Measurements from ENCODE around the gene ELAVL1.

Gene ELAVL1

DNA sequence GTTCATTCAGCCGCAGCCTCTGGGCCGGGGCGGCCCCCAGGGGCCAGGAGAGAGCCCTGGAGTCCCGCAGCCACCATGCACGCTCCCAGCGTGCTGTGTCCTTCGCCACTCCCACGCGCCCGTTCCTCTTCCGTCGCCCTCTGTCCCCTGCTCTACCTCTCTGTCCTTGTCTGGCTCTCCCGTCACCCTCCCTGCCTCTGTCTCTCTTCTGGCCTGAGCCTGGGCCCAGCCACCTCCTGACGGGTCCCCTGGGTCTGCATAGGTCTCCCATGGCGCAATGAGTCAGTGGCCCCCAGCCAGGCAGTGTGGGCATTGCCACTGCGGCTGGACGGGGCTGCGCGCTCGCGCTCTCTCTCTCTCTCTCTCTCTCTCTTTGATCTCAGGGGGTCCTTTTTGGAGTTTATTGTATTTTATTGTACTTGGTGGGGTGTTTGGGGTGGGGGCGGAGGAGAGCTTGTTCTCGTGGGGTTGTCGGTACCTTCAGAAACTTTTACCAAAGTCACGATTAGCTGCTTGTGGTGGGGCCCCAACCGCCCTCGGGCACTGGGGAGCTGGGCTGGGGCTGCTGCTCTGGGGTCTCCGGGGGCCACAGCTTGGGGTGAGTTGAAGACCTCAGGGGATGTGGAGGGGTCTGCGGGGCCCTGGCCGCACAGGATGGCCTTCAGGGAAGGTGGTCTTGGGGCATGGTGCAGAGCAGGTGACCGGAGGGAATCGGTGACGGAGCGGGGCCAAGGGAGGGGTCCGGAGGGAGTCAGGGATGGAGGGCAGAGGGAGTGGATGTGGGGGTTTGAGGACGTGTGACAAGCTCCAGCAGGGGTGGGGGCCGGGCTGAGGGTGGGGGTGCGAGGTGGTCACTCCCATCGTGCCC, 92.5 kb downstream of the ELAVL1 start:
- DNase-seq (ENCODE audit: low read depth in 2 of 2, low spot score in 1 of 2): no peak

DNA sequence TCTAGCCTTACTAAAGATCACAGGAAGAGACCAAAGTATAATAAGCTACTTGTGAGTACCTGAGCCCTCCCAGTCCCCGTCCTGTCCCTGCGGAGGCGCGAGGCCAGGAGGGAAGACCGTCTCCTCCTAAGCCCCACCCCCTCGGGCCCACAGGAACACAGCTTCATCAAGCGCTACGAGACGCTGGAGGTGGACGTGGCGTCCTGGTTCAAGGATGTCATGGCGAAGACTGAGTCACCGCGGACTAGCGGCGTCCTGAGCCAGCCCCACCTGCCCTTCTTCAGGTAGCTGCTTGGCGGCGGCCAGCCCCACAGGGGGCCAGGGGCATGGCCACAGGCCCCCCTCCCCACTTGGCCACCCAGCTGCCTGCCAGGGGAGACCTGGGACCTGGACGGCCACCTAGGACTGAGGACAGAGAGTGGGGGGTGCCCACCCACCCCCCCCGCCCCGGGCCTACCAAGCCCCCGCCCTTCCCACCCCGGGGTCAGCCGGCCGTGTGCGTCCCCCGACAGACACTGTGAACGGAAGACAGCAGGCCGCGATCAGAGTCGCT, 93.2 kb downstream of the ELAVL1 start:
- no peak for DNase-seq (ENCODE audit: low read depth in 2 of 2, low spot score in 1 of 2)

DNA sequence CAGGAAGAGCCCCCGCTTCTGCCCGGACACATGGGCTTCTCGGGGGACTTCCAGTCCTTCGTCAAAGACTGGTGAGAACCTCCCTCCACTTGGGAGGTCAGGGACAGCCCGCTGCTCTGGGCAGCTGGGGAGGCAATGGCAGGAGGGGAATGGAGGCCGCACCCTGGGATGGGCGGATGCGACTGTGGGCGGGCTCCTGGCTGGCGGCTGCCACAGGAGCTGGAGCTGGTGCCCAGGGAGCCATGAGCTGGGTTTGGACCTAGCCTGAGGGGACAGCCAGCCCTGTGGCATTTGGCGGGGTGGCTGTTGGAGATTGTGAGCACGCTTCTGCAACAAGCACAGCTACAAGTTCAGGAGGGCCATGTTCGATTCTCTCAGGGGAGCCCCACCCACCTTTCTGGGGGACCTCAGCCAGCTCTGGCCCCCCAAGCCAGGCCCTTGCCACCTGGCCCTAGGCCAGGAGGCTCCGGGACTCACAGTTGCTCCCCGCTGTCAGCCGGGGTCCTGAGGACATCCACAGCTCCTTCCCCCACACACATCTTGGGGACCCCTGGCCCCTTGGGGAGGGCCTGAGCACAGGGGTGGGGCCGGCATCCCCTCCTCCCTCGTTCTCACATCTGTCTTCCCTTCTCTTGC, 93.8 kb downstream of the ELAVL1 start:
- no peak for DNase-seq (ENCODE audit: low read depth in 2 of 2, low spot score in 1 of 2)

DNA sequence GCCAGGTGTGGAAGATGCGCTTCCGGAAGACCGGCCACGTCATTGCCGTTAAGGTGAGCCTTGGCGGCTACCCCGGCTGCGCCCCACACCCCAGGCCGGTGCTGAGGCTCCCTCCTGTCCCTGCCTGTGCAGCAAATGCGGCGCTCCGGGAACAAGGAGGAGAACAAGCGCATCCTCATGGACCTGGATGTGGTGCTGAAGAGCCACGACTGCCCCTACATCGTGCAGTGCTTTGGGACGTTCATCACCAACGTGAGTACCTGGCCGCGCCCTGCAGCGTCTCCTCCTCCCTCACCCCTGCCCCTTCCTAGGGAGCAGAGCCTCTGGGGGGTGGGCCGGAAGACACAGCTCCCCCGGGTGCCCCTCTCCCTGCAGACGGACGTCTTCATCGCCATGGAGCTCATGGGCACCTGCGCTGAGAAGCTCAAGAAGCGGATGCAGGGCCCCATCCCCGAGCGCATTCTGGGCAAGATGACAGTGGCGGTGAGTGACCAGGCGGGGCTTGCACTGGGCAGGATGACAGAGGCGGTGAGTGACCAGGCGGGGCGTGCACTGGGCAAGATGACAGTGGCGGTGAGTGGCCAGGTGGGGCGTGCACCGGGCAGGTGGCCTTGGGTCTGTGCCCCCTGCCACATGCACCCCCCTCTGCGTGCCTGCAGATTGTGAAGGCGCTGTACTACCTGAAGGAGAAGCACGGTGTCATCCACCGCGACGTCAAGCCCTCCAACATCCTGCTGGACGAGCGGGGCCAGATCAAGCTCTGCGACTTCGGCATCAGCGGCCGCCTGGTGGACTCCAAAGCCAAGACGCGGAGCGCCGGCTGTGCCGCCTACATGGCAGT, 94.9 kb downstream of the ELAVL1 start:
- DNase-seq (ENCODE audit: low read depth in 2 of 2, low spot score in 1 of 2): no peak

DNA sequence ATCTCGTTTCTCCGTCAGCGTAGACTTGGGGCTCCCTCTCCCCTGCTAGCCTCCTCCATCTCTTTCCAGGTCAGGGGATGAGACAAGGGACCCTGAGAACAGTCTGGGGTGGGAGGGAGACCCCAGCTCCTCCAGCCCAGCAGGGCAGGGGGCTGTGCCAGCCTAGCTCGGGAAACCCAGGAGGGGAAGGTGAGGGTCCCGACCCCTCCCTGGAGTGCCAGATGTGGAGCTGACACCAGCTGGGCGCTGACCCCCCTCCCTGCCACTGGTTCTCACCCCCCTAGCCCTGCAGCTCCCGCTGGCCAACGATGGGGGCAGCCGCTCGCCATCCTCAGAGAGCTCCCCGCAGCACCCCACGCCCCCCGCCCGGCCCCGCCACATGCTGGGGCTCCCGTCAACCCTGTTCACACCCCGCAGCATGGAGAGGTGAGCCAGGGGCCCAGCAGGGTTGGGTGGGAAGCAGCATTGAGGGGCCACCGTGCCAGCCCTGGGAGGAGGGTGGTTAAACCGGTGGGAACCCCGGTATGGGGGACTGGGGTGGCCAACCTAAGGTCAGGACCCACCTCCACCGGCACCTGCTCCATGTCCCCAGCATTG, 95.9 kb downstream of the ELAVL1 start:
- DNase-seq (ENCODE audit: low read depth in 2 of 2, low spot score in 1 of 2): no peak

DNA sequence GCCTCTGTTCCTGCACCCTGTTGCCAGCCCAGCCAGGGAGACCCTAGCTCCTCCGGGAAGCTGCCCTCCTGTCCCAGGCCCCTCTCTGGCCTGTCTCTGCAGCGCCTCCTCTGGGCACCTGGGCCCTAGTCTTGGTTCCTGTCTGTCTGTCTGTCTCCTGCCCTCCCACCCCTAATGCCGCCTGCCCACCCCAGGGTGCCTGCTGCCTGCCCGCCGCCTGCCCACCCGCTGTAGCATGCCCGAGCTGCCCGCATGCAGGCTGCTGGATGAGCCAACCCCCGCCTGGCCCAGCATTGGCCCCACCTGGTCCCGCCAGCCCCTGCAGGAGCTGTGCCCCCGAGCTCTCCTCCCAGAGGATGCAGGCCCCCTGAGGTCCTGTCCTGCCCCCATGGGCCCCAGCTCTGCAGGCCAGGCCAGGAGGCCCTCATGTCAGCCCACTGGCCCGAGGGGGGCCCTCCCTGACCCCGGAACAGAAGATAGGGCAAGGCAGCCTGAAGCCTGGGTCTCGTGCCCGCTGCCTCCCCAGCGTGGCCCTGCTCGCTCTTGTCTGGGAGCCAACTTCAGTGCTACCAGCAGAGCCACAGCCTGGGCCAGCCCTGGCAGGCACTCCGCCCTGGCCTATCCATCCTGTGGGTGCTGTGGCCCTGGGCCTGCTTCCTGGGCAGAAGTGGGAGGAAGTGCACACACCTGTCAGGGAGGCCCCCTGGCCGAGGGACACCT, 96.5 kb downstream of the ELAVL1 start:
- DNase-seq (ENCODE audit: low read depth in 2 of 2, low spot score in 1 of 2): no peak
